Prostate gland (tissue), 2 donors: ENCODE results near the gene PIM3.

Experiments
- POLR2A ChIP-seq: fragments of 450-650 bp; IDR thresholded peaks from one replicate; pipeline ENCODE4 v1.6.1; 2016; ENCODE audit warnings: antibody characterized with exemption, mild to moderate bottlenecking
- TF ChIP-seq, protein P1 (sequence below), 4 experiments: fragments of 200-600 bp in 2 of 4; fragments of 450-650 bp in 2 of 4; sonication (generic) in 2 of 4; IDR thresholded peaks; 1 replicate in 3 of 4; 2 replicates in 1 of 4; pipeline ENCODE4 v1.5.1; 2016 to 2019; ENCODE audit warnings: antibody characterized with exemption in 4 of 4, mild to moderate bottlenecking in 2 of 4, moderate library complexity in 2 of 4

DNA sequence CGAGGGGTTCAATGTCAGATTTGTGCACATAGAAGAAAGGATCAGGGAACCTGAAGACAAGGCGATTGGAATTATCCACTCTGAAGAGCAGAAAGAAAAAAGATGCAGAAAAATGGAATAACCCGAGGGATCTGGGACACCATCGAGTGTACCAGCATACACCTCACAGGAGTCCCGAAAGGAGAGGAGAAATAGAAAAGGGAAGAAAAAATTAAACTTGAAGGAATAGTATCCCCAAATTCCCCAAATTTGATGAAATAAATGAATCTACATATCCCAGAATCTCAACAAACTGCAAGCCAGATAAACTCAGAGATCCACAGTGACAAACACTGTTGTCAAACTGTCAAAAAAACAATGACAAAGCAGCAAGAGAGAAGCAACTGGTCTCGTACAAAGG, 30.6 kb downstream of the PIM3 start:
- TF ChIP-seq, protein P1, sequence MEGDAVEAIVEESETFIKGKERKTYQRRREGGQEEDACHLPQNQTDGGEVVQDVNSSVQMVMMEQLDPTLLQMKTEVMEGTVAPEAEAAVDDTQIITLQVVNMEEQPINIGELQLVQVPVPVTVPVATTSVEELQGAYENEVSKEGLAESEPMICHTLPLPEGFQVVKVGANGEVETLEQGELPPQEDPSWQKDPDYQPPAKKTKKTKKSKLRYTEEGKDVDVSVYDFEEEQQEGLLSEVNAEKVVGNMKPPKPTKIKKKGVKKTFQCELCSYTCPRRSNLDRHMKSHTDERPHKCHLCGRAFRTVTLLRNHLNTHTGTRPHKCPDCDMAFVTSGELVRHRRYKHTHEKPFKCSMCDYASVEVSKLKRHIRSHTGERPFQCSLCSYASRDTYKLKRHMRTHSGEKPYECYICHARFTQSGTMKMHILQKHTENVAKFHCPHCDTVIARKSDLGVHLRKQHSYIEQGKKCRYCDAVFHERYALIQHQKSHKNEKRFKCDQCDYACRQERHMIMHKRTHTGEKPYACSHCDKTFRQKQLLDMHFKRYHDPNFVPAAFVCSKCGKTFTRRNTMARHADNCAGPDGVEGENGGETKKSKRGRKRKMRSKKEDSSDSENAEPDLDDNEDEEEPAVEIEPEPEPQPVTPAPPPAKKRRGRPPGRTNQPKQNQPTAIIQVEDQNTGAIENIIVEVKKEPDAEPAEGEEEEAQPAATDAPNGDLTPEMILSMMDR (IDR thresholded peaks at IDR 0.05): no peak
- no peak for TF ChIP-seq POLR2A
